SU-DHL-6 (cell line): ENCODE data around the gene SPTBN1.

Experiments
- CTCF ChIP-seq: fragments of 200-600 bp; sonication (generic); IDR thresholded peaks from one replicate; pipeline ENCODE4 v1.5.1; 2017; ENCODE audit warnings: antibody characterized with exemption, mild to moderate bottlenecking, low read length, moderate library complexity; ENCODE audit not compliant: insufficient read depth, poor library complexity, severe bottlenecking
- EZH2phosphoT487 ChIP-seq: fragments of 200-600 bp; sonication (generic), shearing (Covaris generic); conservative IDR thresholded peaks from 2 replicates; pipeline ENCODE4 v1.6.1; 2018; ENCODE audit warnings: mild to moderate bottlenecking, antibody characterized with exemption, low read length, moderate library complexity, mixed read lengths

- TF ChIP-seq EZH2phosphoT487 (no peak), CTCF (no peak)
These were observed 67.3 kb downstream of the SPTBN1 start for GRCh38 chr2:54523324-54523959.
